Measurements from ENCODE around the gene LDLRAP1.

DNA sequence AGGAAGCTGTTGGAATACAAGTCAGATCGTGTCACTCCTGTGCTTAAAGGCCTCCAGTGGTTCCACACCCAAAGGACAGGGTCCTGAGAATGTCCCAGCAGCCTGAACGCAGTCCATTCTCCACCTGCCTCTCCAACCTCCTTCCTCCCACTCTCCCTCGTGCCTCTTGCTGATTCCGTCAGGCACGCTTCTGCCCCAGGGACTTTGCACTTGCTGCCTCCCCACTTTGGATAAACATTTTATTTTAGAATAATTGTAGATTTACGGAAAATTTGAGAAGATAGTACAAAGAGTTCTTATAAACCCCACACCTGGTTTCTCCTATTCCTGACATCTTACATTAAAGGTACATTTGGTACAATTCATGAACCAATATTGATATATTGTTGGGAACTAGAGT, 28.4 kb upstream of the LDLRAP1 start:
- TF ChIP-seq, protein P1, sequence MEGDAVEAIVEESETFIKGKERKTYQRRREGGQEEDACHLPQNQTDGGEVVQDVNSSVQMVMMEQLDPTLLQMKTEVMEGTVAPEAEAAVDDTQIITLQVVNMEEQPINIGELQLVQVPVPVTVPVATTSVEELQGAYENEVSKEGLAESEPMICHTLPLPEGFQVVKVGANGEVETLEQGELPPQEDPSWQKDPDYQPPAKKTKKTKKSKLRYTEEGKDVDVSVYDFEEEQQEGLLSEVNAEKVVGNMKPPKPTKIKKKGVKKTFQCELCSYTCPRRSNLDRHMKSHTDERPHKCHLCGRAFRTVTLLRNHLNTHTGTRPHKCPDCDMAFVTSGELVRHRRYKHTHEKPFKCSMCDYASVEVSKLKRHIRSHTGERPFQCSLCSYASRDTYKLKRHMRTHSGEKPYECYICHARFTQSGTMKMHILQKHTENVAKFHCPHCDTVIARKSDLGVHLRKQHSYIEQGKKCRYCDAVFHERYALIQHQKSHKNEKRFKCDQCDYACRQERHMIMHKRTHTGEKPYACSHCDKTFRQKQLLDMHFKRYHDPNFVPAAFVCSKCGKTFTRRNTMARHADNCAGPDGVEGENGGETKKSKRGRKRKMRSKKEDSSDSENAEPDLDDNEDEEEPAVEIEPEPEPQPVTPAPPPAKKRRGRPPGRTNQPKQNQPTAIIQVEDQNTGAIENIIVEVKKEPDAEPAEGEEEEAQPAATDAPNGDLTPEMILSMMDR (conservative IDR thresholded peaks at IDR 0.05 in 1 of 2, IDR thresholded peaks at IDR 0.05 in 1 of 2; ENCODE audit: low read depth in 1 of 2, low read length in 2 of 2): no peak
- no peak for TF ChIP-seq EZH2 (IDR thresholded peaks at IDR 0.05; ENCODE audit: low read length, missing control alignments)

All from fibroblast of lung (primary cell).